SJCRH30 (cell line): ENCODE results near the gene PLEKHA5. TPM values are rescaled to one million over a fixed set of nuclear protein-coding genes. Genes with fewer than 3 reads are reported as not detected.
A peak's percentile ranks its signal among the peaks of the same experiment; 100 is the strongest.
"Not testable (repeated sequence)": the region's sequence is repeated elsewhere in the genome, so short reads cannot be mapped to it uniquely, and the experiment has no call there.

Experiments
- DNase-seq, 2 experiments: peaks; one replicate each; pipeline ENCODE4 v3.0.0-alpha.2; 2015 to 2020
- H3K27ac ChIP-seq: fragments of 250-450 bp; sonication (Bioruptor Pico); 2 replicates; pipeline ENCODE4 v1.5.1; 2020; ENCODE audit warnings: mild to moderate bottlenecking, moderate library complexity
- H3K27me3 ChIP-seq: fragments of 250-450 bp; sonication (Bioruptor Pico); 2 replicates; pipeline ENCODE4 v1.5.1; 2020; ENCODE audit warnings: mild to moderate bottlenecking, moderate library complexity
- H3K36me3 ChIP-seq: fragments of 250-450 bp; sonication (Bioruptor Pico); 2 replicates; pipeline ENCODE4 v1.5.1; 2020; ENCODE audit warnings: mild to moderate bottlenecking, moderate library complexity
- H3K4me1 ChIP-seq: fragments of 250-450 bp; sonication (Bioruptor Pico); 2 replicates; pipeline ENCODE4 v1.5.1; 2020; ENCODE audit warnings: mild to moderate bottlenecking, moderate library complexity
- H3K4me3 ChIP-seq: fragments of 250-450 bp; sonication (Bioruptor Pico); 2 replicates; pipeline ENCODE4 v1.5.1; 2020; ENCODE audit warnings: mild to moderate bottlenecking, moderate library complexity
- H3K9me3 ChIP-seq: fragments of 250-450 bp; sonication (Bioruptor Pico); replicated peaks from 2 replicates; pipeline ENCODE4 v1.5.1; 2020; ENCODE audit warnings: mild to moderate bottlenecking, moderate library complexity
- total RNA-seq: library from RNA; depleted of rRNA; stranded (reverse); fragments of >200 nt; shearing (Covaris generic); gene quantifications from 2 replicates; pipeline ENCODE4 v1.2.3, GENCODE V29; 2014; rRNA removed

Gene PLEKHA5
- total RNA-seq = 16.4 and 19.3 TPM in 2 replicates

- peak within 1 kb of the TSS; percentile 71 for H3K4me3 ChIP-seq
- H3K27ac ChIP-seq = peak within 1 kb of the TSS; percentile 41; the same call in 1 of the 2 replicates
- H3K27me3 ChIP-seq = no peaks in the 10 kb centered on the region
- H3K4me1 ChIP-seq = no peaks in the 10 kb centered on the region
- peak; percentile 71 to 80 for DNase-seq
- no peaks in the 10 kb centered on the region for H3K9me3 ChIP-seq
- H3K36me3 ChIP-seq = peaks cover 7% of the 10 kb centered on the region; the same call in 1 of the 2 replicates
Observed at GRCh38 chr12:19129486-19130223, at the start of gene PLEKHA5. TSS of gene PLEKHA5 (plus strand) at chr12:19129733. CDS start at chr12:19129800, 67 bp downstream.

GRCh38 chr12:19080918-19081317 lies 48.6 kb upstream of the PLEKHA5 start:
- DNase-seq = peak in 1 of 2 experiments; percentile 7
- H3K9me3 ChIP-seq = no peaks in the 10 kb centered on the region
- no peak overlapping the region for H3K4me3 ChIP-seq
- no peak overlapping the region for H3K27ac ChIP-seq
- no peaks in the 10 kb centered on the region for H3K4me1 ChIP-seq
- no peaks in the 10 kb centered on the region for H3K27me3 ChIP-seq
- H3K36me3 ChIP-seq = no peaks in the 10 kb centered on the region

- Histone ChIP-seq H3K36me3 (no peaks in the 10 kb centered on the region), H3K27ac (no peak overlapping the region), H3K4me1 (no peaks in the 10 kb centered on the region), H3K9me3 (no peaks in the 10 kb centered on the region), H3K4me3 (no peak overlapping the region), H3K27me3 (no peaks in the 10 kb centered on the region)
- no peak for DNase-seq
Observed at GRCh38 chr12:19082365-19082911, 47.1 kb upstream of the PLEKHA5 start.

- Histone ChIP-seq H3K4me1 (no peaks in the 10 kb centered on the region), H3K36me3 (no peaks in the 10 kb centered on the region), H3K27me3 (no peaks in the 10 kb centered on the region), H3K9me3 (no peaks in the 10 kb centered on the region), H3K4me3 (no peak overlapping the region), H3K27ac (no peak overlapping the region)
- DNase-seq = no peak
Observed at GRCh38 chr12:19084547-19084946, 45.0 kb upstream of the PLEKHA5 start.

GRCh38 chr12:19085090-19085489 lies 44.4 kb upstream of the PLEKHA5 start:
- no peak overlapping the region for H3K27ac ChIP-seq
- no peaks in the 10 kb centered on the region for H3K4me1 ChIP-seq
- DNase-seq = peak in 1 of 2 experiments; percentile 5
- no peaks in the 10 kb centered on the region for H3K9me3 ChIP-seq
- no peaks in the 10 kb centered on the region for H3K36me3 ChIP-seq
- H3K27me3 ChIP-seq = no peaks in the 10 kb centered on the region
- no peak overlapping the region for H3K4me3 ChIP-seq

- Histone ChIP-seq H3K4me1 (no peaks in the 10 kb centered on the region), H3K27me3 (no peaks in the 10 kb centered on the region), H3K36me3 (no peaks in the 10 kb centered on the region), H3K9me3 (no peaks in the 10 kb centered on the region), H3K27ac (no peak overlapping the region), H3K4me3 (no peak overlapping the region)
- DNase-seq = peak; percentile 8 to 40
Observed at GRCh38 chr12:19088606-19089005, 40.9 kb upstream of the PLEKHA5 start.

GRCh38 chr12:19092482-19092881 lies 37.1 kb upstream of the PLEKHA5 start:
- not testable (repeated sequence) for H3K4me1 ChIP-seq, H3K9me3 ChIP-seq, H3K27ac ChIP-seq, DNase-seq, H3K27me3 ChIP-seq, H3K36me3 ChIP-seq, H3K4me3 ChIP-seq

GRCh38 chr12:19093218-19093617 lies 36.3 kb upstream of the PLEKHA5 start:
- Histone ChIP-seq H3K4me3 (no peak overlapping the region), H3K27ac (no peak overlapping the region), H3K9me3 (no peaks in the 10 kb centered on the region), H3K27me3 (no peaks in the 10 kb centered on the region), H3K36me3 (no peaks in the 10 kb centered on the region), H3K4me1 (no peaks in the 10 kb centered on the region)
- DNase-seq = no peak

GRCh38 chr12:19095331-19095730 lies 34.2 kb upstream of the PLEKHA5 start:
- Histone ChIP-seq H3K27me3 (no peaks in the 10 kb centered on the region), H3K9me3 (no peaks in the 10 kb centered on the region), H3K36me3 (no peaks in the 10 kb centered on the region), H3K27ac (no peak overlapping the region), H3K4me3 (no peak overlapping the region), H3K4me1 (no peaks in the 10 kb centered on the region)
- DNase-seq = no peak

- H3K36me3 ChIP-seq = no peaks in the 10 kb centered on the region
- no peak overlapping the region for H3K4me3 ChIP-seq
- H3K27me3 ChIP-seq = no peaks in the 10 kb centered on the region
- H3K4me1 ChIP-seq = no peaks in the 10 kb centered on the region
- no peak for DNase-seq
- no peaks in the 10 kb centered on the region for H3K9me3 ChIP-seq
- H3K27ac ChIP-seq = no peak overlapping the region
Observed at GRCh38 chr12:19095756-19096480, 33.6 kb upstream of the PLEKHA5 start.

- no peak for DNase-seq
- H3K9me3 ChIP-seq = no peaks in the 10 kb centered on the region
- no peaks in the 10 kb centered on the region for H3K36me3 ChIP-seq
- no peaks in the 10 kb centered on the region for H3K27me3 ChIP-seq
- no peak overlapping the region for H3K27ac ChIP-seq
- no peak overlapping the region for H3K4me3 ChIP-seq
- no peaks in the 10 kb centered on the region for H3K4me1 ChIP-seq
Observed at GRCh38 chr12:19105463-19105862, 24.1 kb upstream of the PLEKHA5 start.

GRCh38 chr12:19107750-19108149 lies 21.8 kb upstream of the PLEKHA5 start:
- Histone ChIP-seq H3K27me3 (no peaks in the 10 kb centered on the region), H3K27ac (no peak overlapping the region), H3K4me1 (no peaks in the 10 kb centered on the region), H3K9me3 (no peaks in the 10 kb centered on the region), H3K36me3 (no peaks in the 10 kb centered on the region), H3K4me3 (no peak overlapping the region)
- DNase-seq = no peak

GRCh38 chr12:19110221-19110940 lies 19.2 kb upstream of the PLEKHA5 start:
- no peaks in the 10 kb centered on the region for H3K36me3 ChIP-seq
- H3K27me3 ChIP-seq = no peaks in the 10 kb centered on the region
- H3K4me3 ChIP-seq = no peak overlapping the region
- no peaks in the 10 kb centered on the region for H3K9me3 ChIP-seq
- no peak overlapping the region for H3K27ac ChIP-seq
- H3K4me1 ChIP-seq = no peaks in the 10 kb centered on the region
- DNase-seq = no peak

- Histone ChIP-seq H3K27me3 (no peaks in the 10 kb centered on the region), H3K27ac (no peak overlapping the region), H3K4me1 (no peaks in the 10 kb centered on the region), H3K4me3 (no peak overlapping the region), H3K9me3 (no peaks in the 10 kb centered on the region), H3K36me3 (no peaks in the 10 kb centered on the region)
- no peak for DNase-seq
Observed at GRCh38 chr12:19113464-19113863, 16.1 kb upstream of the PLEKHA5 start.

- Histone ChIP-seq H3K36me3 (no peaks in the 10 kb centered on the region), H3K27ac (no peak overlapping the region), H3K27me3 (no peaks in the 10 kb centered on the region), H3K9me3 (no peaks in the 10 kb centered on the region), H3K4me3 (no peak overlapping the region), H3K4me1 (no peaks in the 10 kb centered on the region)
- DNase-seq = no peak
Observed at GRCh38 chr12:19115285-19115684, 14.2 kb upstream of the PLEKHA5 start.
